ENCODE data around the gene MLLT1.

Gene MLLT1

GRCh38 chr19:6219586-6220290 lies 60.0 kb downstream of the MLLT1 start:
- no peak overlapping the region for H3K4me3 ChIP-seq (ENCODE audit: control insufficient read depth, low read depth, low read length)
- no peak for DNase-seq (ENCODE audit: low read depth)
- TF ChIP-seq CTCF (IDR thresholded peaks at IDR 0.05; ENCODE audit: control insufficient read depth, insufficient read depth, low read depth, low read length, missing control alignments): no peak

- TF ChIP-seq CTCF (IDR thresholded peaks at IDR 0.05; ENCODE audit: control insufficient read depth, insufficient read depth, low read depth, low read length, missing control alignments): no peak
- DNase-seq (ENCODE audit: low read depth): no peak
- no peak overlapping the region for H3K4me3 ChIP-seq (ENCODE audit: control insufficient read depth, low read depth, low read length)
Observed at GRCh38 chr19:6219147-6219525, 60.6 kb downstream of the MLLT1 start.

GRCh38 chr19:6218491-6219146 lies 61.2 kb downstream of the MLLT1 start:
- TF ChIP-seq CTCF (IDR thresholded peaks at IDR 0.05; ENCODE audit: control insufficient read depth, insufficient read depth, low read depth, low read length, missing control alignments): peak; percentile 93
- peak; percentile 27 for DNase-seq (ENCODE audit: low read depth)
- H3K4me3 ChIP-seq (ENCODE audit: control insufficient read depth, low read depth, low read length): no peak overlapping the region

- TF ChIP-seq CTCF (IDR thresholded peaks at IDR 0.05; ENCODE audit: control insufficient read depth, insufficient read depth, low read depth, low read length, missing control alignments): no peak
- no peak for DNase-seq (ENCODE audit: low read depth)
- no peak overlapping the region for H3K4me3 ChIP-seq (ENCODE audit: control insufficient read depth, low read depth, low read length)
Observed at GRCh38 chr19:6217752-6218334, 61.9 kb downstream of the MLLT1 start.

- TF ChIP-seq CTCF (IDR thresholded peaks at IDR 0.05; ENCODE audit: control insufficient read depth, insufficient read depth, low read depth, low read length, missing control alignments): no peak
- no peak for DNase-seq (ENCODE audit: low read depth)
- no peak overlapping the region for H3K4me3 ChIP-seq (ENCODE audit: control insufficient read depth, low read depth, low read length)
Observed at GRCh38 chr19:6216996-6217751, 62.6 kb downstream of the MLLT1 start.

GRCh38 chr19:6216236-6216995 lies 63.4 kb downstream of the MLLT1 start:
- no peak for TF ChIP-seq CTCF (IDR thresholded peaks at IDR 0.05; ENCODE audit: control insufficient read depth, insufficient read depth, low read depth, low read length, missing control alignments)
- H3K4me3 ChIP-seq (ENCODE audit: control insufficient read depth, low read depth, low read length): no peak overlapping the region
- DNase-seq (ENCODE audit: low read depth): no peak
